Activated naive CD4-positive, alpha-beta T cell treated with anti-CD3 and anti-CD28 coated beads, Interleukin-2, amount 50 U/mL, for 16 hours (primary cell): ENCODE measurements around the gene TMEM208.

Experiments
- DNase-seq: peaks from one replicate; pipeline ENCODE4 v3.0.0-alpha.2; 2020

TMEM208 gene

DNA sequence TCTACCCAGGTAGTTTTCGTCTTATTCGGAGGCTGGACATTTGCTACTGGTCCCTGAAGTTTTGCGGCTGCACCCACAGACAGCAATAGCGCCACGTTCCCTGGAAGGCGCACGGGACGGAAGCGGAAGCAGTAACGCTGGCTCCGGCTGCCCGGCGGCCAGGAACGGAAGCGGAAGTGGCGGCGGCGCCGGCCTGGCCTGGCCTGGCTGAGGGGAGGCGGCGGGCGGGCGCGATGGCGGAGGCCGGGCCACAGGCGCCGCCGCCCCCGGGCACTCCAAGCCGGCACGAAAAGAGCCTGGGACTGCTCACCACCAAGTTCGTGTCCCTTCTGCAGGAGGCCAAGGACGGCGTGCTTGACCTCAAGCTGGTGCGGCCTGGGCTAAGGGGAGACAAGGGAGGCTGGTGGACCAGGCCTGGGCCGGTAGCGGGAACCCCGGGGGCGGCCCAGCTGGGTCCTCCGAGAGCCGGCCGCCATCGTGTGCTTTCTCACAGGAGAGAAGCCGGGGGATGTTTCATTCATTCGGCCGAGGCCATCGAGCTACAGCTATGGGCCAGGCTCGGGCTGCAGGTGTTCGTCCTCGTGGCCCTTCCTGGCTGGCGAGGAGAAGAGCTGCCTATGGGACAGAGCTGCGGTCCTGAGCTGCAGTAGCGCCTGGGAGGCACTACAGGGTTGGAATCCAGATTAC lies 34.8 kb upstream of the TMEM208 start, which contains the start of gene E2F4:
Gene E2F4, plus strand, starts transcription at position 161 of the 687 bp plus-strand sequence. Its CDS starts 73 bp downstream, at position 234.
- peak; percentile 86 for DNase-seq

DNA sequence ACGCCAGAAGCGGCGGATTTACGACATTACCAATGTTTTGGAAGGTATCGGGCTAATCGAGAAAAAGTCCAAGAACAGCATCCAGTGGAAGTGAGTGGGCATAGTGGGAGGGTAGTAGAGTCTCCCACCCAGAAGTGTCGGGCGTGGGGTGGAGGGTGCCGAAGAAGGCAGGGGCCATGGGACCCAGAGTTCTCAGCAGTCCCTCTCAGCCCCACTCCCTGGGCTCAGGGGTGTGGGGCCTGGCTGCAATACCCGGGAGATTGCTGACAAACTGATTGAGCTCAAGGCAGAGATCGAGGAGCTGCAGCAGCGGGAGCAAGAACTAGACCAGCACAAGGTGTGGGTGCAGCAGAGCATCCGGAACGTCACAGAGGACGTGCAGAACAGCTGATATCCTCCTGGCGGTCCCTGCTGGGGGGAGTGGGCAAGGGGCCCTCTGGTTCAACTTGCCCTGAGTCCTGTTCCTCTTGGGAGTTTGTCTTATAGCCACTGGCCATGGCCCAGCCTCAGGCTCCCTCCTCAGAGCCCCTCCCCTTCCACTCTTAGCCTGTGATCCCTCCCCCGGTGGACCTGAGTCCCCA lies 34.1 kb upstream of the TMEM208 start:
- DNase-seq = no peak

DNA sequence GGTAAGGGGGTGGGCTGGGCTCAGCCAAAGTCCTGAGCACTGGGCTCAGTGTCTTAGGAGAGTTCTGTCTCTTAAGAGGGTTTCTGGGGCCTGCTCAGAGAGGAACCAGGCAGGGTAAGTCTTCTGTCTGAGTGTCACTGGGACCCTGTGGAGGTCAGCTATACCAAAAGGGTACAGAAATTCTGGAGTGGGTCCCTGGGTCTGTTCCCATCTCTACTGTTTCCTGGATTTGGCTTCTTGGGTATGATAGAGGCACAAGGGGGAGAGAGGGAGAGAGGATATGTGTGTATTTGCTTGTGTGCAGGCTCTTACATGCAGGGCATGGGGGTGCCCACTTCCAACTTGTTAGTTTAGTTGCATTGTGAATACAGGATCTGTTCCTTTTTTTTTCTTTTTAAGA lies 33.4 kb upstream of the TMEM208 start:
- DNase-seq = no peak

DNA sequence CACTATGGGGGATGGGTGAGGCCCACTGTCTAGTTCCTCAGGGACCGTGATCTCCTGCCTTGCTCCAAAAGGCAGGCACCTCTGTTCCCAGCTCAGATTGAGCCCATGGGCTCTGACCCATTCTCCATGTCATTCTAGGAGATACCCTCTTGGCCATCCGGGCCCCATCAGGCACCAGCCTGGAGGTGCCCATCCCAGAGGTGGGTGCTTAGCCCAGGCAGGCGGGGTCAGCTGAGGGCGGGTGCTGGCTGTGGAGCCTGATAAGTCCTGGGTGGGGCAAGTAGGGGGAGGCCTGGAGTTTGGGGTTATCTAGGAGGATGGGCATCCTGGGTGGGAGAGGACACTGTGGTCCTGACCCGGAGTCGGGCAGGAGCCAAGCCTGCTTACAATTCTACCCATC lies 32.7 kb upstream of the TMEM208 start:
- DNase-seq = no peak

DNA sequence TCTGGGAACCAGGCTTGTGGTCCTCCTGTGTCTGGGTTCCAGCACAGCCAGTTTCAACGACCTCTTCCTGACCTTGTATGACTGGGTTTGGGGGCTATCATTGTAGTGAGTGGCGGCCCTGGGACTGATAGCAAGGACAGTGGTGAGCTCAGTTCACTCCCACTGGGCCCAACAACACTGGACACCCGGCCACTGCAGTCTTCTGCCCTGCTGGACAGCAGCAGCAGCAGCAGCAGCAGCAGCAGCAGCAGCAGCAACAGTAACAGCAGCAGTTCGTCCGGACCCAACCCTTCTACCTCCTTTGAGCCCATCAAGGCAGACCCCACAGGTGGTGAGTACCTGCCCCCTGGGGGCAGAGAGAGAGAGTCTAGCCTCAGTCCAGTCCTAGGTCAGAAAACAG lies 31.3 kb upstream of the TMEM208 start:
- DNase-seq = no peak

DNA sequence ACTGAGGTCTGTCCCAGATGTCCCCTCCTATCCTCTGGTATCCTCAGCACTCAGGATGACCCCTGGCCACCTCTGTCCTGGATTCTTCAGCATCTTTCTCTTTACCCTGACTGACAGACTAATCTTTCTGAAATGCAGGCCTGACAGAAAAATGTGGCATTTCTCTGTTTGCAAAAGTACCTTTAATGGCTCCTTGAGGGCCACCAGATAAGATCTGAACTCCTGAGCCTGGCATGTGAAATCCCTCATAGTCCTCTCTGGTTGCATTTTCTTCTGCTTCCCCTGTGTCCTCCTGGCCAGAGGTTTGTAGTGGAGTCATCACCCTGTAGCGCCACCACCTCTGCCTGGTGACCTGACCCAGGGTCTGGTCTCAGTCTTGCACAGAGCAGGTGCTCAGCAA lies 30.0 kb upstream of the TMEM208 start:
- DNase-seq = no peak

DNA sequence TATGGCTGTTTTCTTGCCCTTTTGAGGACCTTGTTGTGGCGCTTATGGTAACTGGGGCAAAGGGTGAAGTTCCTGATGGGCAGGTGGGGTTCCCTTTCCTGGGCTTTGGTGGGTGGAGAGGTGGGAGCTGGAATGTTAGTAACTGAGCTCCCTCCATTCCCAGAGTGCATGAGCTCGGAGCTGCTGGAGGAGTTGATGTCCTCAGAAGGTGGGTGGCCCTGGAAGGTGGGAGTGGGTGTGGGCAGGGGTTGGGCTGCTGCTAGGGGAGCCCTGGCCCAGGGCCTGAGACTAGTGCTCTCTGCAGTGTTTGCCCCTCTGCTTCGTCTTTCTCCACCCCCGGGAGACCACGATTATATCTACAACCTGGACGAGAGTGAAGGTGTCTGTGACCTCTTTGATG lies 29.2 kb upstream of the TMEM208 start:
- DNase-seq = no peak

DNA sequence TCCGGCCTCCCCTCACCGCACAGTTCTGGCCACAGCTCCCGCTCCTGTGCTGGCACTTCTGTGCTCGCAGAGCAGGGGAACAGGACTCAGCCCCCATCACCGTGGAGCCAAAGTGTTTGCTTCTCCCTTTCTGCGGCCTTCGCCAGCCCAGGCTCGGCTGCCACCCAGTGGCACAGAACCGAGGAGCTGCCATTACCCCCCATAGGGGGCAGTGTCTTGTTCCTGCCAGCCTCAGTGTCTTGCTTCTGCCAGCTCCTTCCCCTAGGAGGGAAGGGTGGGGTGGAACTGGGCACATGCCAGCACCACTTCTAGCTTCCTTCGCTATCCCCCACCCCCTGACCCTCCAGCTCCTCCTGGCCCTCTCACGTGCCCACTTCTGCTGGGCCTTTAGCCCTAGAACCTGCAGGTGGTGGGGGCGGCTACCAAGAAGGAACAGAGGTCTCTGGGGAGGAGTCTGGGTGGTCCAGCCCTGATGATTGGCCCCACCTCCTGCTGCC lies 28.6 kb upstream of the TMEM208 start:
- DNase-seq = no peak

DNA sequence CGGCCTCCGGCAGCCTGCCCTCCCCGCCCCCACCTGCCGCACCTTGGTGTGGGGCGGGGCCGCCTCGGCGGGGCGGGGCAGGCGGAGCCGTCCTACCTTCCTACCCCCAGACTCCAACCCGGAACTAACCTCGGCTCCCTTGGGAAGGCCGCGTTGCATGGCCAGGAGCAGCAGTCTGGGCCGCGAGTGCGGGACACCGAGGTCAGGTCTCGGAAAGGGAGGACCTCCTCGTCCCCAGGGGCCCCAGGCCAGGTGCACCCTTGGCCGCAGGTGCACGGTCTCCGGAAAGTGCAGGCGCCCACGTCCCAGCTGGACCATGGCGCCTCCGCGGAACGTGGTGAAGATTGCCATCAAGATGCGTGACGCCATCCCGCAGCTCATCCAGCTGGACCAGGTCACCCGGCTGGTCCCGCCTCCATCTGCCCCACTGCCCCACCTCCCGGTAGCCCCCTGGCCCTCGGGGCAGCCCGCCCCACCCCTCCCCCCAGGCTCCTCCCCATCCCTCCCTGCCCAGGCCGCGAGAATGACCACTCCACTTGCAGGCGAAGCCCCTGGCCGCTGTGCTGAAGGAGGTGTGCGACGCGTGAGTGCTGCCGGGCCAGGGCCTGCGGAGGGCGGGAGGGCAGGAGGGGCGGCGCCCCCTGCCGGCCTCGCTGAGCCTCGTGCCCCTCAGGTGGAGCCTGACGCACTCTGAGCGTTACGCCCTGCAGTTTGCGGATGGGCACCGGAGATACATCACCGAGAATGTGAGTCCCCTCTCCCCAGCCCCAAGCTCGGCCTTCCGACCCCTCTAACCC lies 27.7 kb upstream of the TMEM208 start, which contains the start of gene ELMO3:
Gene ELMO3, plus strand, starts transcription at position 121 of the 797 bp plus-strand sequence. Its CDS starts 196 bp downstream, at position 317.
- DNase-seq = no peak

DNA sequence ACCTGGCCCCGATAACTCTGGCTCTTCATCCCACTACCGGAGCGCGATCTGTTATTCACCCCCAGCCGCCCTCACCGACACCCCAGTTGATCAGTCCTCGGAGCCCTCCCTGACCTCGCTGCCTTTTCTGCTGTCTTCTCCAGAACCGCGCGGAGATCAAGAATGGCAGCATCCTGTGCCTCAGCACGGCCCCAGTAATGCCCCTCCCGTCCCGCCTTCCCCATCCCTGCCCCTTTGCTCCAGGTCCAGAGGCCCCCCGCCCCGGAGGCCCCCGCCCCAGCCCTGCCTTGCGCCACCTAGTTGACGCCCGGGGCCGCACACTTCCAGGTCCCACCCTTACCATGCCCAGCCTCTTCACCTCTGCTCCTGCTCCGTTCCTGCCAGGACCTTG lies 27.1 kb upstream of the TMEM208 start:
- DNase-seq = no peak

DNA sequence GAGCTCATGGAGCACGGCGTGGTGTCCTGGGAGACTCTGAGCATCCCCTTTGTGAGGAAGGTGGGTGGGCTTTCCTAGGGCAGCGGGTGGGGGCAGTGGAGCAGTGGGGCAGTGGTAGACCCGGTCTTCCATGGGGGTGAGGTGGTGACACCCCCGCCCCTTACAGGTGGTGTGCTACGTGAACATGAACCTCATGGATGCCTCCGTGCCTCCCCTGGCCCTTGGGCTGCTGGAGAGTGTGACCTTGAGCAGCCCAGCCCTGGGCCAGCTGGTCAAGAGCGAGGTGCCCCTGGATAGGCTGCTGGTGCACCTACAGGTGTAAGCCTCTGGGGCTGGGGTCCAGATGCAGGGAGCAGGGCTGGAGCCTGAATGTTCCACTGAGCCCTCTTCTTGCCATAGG lies 26.4 kb upstream of the TMEM208 start:
- DNase-seq = no peak

DNA sequence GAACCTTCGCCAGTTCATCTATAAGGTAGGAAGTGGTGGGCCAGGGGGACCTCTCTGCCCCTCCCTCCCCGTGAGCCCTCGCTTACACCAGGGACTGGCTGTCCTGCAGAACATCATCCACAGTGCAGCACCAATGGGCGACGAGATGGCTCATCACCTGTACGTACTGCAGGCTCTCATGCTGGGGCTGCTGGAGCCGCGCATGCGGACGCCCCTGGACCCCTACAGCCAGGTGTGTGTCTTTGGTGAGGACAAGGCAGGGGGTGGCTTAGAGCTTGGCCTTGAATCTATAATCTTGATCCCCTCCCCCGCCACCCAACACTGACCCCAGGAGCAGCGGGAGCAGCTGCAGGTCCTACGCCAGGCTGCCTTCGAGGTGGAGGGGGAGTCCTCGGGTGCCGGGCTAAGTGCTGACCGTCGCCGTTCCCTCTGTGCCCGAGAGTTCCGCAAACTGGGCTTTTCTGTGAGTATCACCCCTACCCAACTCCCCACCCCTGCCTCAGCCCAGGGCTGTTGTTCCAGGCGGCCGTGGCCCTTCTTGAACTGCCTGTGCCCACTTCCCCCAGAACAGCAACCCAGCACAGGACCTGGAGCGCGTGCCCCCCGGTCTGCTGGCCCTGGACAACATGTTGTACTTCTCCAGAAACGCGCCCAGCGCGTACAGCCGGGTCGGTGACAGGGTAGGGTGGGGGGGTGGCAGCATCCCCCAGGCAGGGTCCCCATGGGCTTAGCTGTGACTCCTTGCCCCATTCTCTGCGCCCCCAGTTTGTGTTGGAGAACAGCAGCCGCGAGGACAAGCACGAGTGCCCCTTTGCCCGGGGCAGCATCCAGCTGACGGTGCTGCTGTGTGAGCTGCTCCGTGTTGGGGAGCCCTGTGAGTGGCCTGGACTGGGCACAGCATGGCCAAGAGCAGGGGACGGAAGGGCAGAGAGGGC lies 25.3 kb upstream of the TMEM208 start:
- no peak for DNase-seq

DNA sequence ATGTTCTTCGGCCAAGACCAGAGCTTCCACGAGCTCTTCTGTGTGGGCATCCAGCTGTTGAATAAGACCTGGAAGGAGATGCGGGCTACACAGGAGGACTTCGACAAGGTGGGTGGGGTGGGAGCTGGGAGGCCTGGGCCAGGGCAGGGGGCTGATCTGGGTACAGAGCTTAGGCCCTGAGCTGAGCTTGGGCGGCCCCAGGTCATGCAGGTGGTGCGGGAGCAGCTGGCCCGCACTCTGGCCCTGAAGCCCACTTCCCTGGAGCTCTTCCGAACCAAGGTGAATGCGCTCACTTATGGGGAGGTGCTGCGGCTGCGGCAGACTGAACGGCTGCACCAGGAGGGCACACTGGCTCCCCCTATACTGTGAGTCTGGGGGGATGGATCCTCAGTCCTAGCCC lies 24.5 kb upstream of the TMEM208 start:
- no peak for DNase-seq

DNA sequence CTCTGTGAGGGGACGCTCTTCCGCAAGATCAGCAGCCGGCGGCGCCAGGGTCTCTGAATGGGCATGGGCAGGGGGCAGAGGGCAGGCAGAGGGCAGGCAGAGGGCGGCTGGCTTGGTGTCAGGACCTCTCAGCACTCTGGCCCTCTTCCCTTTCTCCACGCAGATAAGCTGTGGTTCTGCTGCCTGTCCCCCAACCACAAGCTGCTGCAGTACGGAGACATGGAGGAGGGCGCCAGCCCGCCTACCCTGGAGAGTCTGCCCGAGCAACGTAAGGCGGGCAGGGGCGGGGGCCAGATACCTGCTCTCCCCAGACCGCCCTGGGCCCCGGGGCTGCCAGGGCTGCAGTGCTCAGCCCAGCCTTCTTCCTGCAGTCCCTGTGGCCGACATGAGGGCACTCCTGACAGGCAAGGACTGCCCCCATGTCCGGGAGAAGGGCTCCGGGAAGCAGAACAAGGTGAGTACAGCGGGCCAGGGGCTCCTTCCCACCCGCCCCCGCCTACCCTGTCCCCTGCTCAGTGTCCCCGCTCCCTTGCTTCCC lies 23.9 kb upstream of the TMEM208 start:
- no peak for DNase-seq

DNA sequence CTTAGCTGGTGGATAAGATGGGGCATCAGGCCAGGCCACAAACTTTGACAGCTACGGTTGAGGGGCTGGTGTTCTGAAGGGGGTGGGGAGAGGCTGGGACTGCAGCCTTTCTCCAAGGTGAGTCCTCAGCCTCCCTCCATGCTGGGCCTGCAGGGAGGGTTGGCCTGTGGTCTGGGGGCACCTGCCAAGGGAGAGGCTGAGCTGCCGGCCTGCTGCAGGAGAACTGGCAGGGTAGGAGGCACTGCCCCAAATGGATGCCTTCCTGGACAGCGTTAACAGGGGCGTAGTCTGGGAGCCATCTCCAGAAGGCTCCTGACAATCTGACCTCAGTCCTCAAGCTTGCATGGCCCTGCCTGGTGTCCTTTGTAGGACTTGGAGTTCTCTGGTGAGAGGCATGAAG lies 22.9 kb upstream of the TMEM208 start:
- DNase-seq = no peak

DNA sequence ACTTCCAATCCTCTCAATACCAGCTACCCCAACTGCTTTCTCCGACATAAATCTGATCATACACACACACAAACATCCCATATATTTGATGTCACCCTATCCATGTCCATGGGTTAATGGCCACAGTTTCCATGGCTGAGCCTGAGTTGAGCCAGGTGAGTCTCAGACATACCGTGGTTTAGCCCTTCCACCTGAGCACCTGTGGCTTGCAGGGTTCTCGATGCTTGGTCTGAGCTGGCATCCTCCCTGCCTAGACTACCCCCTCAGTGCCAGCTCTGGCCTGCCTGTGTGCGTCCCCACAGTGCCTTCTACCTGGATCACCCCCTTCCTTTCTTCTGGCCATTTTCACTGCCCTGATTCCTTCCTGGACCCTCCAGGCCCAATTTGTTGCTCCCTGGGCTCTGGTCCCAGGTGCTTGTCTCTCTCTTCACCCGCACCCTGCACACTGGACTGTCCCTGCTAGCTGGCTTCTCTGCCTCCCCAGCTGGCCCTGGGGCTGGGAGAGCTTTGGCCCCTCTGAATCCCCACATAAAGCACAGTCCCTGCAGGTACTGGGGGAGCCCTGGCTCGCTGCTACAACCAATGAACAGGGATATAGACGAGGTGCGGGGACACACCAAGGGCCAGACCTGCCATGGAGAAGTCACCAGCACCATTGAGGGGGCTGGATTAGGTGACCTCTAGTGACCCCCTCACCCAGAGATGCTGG lies 20.6 kb upstream of the TMEM208 start:
- DNase-seq = no peak

DNA sequence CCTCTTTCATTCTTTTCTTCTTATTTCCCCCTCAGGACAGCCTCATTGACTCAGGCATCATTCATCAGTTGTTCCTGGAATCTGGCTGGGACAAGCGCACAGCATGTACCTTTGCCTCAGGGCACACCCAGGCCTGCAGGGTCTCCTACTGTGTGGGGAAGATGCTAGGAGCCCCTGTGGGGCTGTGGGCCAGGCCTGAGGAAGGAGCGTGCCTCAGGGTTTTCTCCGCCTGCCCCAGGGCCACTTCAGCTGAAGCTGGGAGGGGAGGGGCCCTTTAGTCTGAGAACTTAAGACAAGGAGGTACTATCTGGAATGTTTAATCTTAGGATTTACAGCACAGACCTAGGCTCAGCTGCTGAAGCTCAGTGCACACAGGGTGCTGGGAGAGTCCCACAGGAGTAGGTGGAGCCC lies 20.1 kb upstream of the TMEM208 start:
- no peak for DNase-seq

DNA sequence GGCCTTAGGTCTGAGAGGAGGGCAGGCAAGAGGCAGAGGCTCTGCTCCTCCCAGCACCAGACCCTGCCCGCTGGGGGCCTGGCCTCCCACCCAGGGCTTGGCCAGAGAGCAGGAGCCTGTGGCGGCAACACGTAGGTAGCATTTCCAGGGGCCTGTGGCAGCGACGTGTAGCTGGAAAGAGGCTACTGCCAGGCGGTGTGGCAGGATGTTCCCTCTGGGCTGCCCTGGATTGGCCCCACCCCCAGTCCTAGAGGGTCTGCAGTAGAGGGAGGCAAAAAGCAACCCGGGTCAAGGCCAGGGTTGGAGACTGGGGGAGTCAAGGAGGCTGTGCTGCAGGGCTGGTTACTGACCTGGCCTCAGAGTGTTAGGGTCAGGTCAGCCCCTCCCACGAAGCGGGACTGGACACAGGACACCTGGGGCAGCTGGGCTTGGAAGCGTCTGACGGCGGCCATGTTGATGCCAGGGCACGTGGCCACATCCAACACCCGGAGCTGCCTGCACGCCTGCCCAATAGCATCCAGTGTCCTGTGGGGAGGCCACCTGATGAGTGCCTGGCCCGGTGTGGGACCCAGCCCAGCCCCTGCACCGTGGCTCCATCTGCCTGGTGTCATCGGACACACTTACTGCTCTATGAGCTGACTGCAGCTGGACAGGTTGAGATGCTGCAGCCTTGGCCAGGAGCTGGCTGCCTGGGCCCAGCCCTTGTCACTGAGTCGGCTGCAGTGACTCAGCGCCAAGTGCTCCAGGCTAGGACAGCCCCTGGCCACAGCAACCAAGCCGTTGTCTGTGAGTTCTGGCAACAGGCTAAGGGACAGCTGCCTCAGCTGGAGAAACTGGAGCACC lies 19.5 kb upstream of the TMEM208 start:
- DNase-seq = no peak

DNA sequence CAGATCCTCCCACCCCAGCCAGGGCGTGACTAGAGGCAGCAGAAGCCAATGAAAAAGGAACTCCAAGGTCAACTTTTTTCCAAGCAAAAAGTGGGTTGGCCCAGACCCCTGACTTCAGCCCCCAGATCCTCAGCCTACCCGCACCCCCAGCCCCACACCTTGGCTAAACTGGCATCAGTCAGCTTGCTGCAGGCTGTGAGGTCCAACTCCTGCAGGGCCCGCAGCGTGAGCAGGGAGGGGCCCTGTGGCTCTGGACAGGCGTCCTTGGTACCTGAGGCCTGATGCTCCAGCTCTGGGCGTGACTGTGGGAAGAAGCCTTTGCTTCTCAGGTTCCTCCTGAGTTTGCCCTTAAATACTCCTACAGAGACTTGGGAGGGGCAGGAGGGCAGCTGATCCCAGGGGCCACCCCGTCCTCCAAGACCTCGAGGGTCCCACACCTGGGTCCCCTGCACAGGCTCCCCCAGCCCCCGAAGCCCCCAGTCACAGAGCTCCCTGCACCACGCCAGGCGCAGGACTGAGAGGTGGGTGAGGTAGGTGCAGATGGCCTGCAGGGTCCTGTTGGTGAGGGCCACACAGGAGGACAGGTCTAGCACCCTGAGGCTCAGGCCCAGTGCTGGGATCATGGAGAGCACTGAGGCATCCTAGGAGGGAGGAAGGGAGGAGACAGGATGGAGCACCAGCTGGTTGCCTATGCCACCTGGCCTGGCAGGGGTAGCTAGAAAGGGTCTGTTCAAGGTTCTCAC lies 18.6 kb upstream of the TMEM208 start:
- DNase-seq = no peak

DNA sequence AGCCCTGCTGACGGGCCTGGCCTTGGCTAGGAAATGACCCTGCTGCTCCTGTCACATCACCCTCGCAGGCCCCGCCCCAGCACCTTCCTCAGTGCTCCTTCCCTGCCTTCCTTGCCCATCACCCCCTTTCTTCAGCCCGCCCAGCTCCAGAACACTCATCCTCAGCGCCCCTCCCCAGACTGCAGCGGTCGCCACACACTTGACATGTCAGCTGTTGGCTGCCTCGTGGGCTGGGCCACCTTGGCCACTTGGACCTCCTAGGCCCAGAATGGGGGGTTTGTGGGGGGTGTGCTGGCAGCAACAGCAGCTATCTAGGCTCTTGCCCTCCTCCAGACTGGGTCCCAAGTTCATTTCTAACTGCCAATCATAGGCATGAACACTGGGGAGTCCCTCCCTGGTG lies 17.4 kb upstream of the TMEM208 start:
- DNase-seq = no peak
